Cerebellar cortex (tissue), 1 donor: Measurements from ENCODE around the gene ITGB6.

Experiments used
- DNase-seq: peaks from one replicate; pipeline ENCODE4 v3.0.0-alpha.2; 2015; ENCODE audit warnings: low spot score

The ITGB6 gene

DNA sequence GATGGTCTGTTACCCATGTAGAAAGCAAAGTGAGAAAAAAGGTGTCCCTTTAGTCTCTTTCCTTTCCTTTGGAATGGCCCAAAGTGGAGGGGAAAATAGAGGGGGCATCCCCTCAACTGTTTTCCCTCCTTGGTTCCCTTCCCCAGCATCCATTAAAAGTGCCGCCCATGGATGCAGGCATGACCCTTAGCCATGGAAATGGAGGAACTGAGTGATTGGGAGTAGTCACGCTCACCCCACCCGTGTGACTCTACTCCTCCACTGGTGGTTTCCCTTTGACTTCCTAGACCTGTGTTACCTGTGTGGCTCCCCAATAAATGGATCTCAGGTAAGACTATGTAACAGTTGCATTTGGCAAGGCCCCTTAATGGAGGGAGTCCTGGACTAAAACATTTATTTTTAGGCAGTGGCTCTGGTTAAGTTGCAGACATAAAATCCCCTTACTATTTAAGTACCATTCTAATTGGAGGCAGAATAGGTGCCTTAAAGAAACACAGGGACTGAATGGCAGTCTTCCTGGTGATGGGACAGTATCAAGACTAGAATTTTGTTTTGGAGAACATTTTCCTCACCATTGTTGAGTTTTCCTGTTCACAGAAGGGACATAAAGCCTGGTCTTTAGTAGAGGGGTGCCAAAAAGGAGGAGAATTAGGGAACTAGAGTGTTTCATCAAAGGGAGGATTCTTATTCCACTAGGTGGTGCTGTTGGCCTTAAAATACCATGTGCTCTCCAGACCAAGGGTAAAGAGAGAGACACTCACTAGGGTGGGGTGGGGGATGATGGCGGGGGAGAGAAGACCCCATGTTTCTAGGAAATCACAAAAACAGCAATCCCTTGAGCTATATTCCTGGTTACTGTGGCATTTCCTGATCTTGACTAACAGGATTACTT lies 112.0 kb downstream of the ITGB6 start:
- peak; percentile 5 for DNase-seq

DNA sequence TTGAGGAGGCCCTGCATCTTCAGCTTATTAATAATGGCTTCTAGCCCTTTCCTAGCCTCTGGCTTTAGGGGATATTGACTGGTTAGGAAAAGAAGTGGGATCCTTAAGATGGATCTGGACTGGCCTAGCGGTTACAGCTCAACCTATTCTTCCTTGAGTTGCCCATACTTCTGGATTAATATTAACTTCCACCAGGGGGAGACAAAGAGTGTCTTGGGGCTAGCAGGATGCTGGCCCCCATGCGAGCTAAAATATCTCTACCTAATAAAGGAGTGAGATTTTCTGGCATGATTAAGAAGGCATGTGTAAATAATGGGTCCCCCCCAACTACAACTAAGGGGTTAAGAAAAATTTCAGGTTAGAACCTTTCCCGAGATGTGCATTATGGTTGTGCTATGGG lies 114.4 kb downstream of the ITGB6 start:
- DNase-seq = no peak

DNA sequence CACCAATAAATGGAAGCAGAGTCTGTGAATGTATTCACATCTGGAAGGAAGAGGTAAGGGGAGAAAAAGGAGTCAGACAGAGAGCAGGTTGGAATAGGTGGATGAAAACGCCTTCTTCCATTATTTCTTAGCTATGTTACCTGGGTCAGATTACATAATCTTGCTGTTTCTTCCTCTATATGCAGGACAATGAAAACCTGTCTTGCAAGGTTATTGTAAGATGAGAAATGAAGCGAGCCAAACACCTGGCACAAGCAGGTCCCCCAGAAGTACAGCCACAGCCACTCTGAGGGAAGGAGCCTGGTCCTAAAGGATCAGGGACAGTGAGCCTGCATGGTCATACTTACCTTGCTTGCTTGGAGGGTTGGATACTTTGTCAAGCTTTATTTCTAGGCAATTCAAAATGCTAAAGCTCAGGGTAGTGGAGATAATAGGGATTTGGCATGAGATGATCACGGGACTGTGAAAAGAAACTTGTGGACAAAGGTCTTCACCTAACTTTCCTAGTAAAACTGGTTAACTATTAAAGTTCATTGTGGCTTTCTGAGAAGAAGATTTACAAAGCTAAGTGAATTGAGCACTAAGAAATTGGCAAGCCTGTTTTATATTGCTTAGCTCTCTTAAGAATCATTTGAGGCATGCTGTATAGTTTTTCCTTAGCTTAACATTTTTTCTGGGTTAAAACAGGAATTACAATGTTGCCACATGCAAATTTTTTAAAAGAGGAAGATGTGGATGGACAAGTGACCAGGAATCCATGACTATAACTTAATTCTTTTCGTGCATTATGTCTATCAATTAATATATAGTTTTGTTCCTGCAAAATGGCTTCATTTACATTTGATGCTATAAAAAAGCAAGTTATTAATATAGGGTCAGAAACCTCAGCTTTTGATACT lies 121.9 kb downstream of the ITGB6 start:
- no peak for DNase-seq

DNA sequence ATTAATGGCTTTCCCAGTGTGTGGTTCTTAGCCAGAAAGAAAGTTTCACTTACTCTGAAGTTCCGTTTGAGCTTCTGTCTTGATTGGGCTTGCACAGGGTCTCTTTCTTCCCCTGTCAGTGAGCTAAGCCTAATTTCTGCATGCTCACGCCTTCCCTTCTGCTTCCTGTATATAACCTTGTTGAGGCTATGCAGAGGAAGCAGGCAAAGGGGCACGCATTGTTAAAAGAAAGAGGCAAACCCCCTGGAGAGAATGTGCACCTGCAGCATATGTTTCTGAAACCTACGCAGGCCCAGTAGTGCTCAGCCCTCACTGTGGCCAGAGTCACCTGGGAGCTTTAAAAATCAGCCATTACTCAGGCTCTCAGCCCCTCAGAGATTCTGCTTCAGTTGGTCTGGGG lies 123.2 kb downstream of the ITGB6 start:
- DNase-seq = no peak

DNA sequence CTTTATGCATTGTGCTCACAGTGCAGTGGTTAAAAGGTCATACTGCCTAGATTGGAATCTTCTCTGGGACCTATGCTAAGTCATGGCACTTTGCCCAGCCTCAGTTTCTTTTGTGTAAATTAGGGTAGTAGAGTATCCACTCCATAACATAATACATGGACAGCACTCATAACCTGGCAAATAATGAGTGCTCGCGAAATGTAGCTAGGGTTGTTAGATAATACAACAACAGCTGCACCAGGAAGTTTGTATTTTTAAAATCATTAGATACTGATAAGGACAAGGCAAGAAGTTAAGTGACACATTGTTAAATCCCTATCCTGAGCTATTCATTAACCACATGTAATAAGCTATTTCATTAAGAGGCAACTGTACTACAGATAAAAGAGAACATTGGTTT lies 123.8 kb downstream of the ITGB6 start:
- no peak for DNase-seq

DNA sequence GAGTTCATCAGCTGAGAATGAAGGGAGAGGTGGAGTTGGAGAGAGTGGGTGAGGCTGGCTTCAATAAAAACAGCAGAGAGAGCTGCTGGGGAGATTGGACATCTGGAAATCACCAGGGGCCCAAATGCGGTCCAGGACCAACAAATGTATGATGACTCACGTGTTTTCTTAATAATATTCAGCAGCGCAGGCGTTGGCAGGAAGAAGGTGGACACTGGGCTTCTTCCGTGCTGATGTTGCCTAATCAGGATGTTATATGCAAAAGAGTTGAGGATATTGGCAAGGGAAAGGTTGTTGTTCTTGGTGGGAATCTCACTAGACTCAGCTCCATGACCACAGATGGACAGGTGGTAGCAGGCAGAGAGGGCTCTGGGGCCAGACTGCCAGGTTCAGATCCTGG lies 124.9 kb downstream of the ITGB6 start:
- no peak for DNase-seq

DNA sequence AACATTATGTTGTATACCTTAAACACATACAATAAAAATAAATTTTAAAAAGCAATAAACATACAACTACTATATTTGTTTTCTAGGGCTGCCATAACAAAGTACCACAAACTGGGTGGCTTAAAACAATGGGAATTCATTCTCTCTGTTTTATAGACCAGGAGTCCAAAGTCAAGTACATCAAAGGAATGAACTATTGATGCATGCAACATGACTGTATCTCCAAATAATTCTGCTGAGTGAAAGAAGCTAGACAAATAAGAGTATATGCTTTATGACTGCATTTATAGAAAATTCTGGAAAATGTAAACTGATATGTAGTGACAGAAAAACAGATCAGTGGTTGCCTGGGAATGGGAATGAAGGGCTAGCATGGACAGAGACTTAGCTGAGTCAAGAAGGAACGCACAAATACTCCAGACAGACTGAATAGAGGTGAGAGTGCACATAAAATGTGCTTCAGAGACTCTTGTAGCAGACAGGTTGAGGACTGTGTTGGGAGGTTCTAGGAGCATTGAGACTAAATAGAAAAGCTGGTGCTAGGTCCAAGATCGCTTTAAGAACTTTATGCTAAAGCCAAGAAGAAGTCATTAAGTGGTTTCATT lies 126.7 kb downstream of the ITGB6 start:
- no peak for DNase-seq

DNA sequence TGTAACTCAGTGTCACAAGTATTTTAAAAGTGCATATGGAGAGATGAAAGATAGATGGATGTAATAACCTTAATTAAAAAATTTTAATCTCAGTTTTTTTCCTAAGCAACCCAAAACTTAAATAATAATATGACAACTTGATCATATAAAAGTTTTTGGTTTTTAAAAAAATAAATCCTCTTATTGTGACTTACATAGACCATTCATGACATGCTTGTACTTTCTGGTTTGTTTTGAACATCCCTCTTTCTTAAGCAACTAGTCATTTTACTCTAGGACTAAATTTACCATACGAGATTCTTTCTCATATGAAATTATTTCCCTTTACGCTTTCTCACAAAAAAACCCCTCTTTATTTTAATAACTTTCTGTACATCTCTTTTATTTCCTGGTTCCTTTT lies 131.2 kb downstream of the ITGB6 start:
- DNase-seq = no peak

DNA sequence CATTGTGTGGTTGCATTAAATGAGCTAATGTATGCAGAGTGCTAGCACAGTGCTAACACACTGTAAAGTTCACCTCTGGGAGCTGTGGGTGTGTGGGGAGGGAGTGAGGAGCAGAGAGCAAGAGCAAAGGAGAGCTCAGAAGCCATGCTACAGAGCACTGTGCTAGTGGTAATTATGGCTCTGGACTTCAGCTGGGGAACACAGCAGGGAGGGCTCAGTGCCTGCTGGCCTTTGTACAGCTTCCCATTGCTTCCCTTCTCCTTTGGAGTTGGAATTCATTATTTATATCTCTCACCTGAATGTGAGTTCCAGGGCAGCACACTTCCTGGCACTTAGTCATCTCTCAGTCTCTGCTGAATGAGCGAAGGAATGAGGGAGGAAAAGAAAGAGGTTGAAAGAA lies 135.2 kb downstream of the ITGB6 start:
- peak; percentile 78 for DNase-seq

DNA sequence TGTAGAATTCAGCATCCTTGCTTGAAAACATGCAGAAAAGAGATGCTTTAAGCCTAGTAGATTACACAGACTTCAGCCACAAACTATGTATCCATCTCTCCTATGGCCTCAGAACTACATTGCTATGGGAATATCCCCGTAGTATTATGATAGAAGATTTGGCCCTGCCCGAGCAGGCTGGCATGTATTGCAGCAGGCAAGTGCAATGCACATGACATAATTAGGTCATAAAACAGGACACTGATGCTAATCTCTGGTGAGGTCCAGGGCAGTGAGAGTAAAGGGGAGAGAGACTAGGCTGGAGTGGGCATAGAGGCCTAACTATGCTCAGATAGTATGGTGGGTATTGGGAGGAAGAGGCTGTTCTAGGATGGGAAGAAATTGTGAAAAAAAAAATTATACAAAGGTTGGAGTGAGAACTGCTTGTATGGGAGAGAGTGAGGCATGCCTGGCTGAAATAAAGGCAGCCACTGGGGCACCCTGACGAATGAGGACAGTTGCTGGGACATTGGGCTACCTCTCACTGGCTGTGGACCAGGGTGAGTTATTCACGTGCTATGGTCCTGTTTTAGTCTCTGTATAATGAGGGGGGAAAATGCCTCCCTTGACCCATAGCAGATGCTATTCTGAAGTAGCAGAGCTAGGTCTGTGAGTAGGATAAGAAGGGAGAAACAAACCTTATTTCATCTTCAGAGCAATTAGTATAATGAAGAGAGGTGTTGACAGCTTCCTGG lies 136.0 kb downstream of the ITGB6 start:
- DNase-seq = peak; percentile 89

DNA sequence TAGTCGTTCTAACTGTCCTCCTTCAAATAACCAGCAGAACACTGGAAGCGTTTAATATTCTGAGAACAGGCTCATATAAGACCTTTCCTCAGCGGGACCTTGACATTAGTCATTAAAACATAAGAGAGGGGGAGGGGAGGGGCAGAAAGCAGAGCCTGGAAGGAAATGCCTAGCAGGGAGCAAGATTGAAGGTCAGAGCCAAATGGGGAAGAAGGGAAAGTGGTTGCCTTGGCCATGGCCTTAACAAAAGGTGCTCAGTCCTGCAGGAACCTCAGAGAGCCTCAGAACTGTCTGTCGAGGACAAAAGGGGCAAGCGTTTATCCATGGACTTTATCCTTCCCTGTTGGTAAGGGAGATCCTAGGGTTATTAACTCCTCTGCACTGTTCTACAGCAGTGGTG lies 136.8 kb downstream of the ITGB6 start:
- DNase-seq = peak; percentile 30

DNA sequence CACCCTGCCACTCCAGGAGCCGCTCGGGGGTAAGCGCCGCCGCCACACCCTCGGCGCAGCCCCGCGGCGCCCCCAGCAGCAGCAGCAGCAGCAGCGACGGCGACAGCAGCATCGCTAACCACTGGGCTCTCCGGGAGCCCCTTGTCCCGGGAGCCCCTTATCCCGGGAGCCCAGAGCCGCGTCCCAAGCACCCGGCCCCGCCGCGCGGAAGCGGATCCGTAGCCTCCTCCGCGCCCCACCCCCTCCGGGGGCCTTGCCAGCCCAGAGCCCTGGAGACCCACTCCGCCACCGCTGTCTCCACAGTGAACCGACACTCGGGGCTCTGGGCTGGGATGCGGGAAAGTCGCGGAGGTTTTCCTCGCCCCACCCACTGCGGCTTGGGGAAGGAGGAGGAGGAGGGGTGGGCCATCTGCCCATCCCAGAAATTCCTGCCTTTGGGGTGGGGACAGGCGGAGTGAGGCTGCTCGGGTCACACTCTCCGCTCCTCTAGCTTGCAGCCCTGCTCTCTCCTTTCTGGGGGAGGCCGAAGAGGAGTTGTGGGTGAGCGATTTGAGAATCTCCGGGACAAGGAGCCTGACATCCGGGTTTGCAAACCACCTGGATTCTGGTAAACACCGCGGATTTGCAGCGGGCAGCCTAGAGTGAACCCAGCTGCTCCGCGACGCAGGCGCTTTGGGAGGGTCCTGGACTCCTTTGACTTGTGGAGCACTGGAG lies 137.6 kb downstream of the ITGB6 start, which contains the start of gene PLA2R1:
Gene PLA2R1 (minus strand): TSS at position 324 of the 714 bp plus-strand sequence. CDS start 212 bp downstream, at position 112.
- DNase-seq = peak; percentile 72

DNA sequence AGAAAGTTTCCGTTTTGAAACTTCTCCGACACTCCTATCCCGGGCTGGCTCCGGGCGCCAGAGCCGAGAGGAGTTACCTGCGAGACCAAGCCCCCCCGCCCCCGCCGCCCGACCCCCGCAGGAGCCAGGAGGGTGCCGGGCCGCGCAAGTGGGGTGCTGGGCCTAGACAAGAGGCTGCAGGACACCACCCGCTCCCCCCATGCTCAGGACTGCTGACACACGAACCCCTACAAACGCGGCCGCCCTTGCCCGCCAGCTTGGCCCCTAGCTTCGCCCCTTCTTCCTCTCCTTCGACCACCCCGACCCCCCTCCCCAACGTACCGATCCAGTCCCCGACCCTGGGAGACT lies 138.2 kb downstream of the ITGB6 start:
- no peak for DNase-seq

DNA sequence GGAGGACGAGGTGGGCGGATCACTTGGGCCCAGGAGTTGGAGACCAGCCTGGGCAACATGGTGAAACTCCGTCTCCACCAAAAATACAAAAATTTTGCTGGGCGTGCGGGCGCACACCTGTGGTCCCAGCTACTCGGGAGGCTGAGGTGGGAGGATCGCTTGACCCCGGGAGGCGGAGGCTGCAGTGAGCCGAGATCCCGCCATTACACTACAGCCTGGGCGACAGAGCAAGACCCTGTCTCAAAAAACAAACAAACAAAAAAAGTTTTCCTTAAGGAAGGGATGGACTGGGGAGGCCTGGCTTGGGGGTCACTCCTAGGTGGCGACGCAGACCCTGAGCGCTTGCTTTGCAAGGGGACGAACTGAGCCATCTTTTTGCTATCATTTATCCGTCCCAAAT lies 138.5 kb downstream of the ITGB6 start:
- DNase-seq = no peak

DNA sequence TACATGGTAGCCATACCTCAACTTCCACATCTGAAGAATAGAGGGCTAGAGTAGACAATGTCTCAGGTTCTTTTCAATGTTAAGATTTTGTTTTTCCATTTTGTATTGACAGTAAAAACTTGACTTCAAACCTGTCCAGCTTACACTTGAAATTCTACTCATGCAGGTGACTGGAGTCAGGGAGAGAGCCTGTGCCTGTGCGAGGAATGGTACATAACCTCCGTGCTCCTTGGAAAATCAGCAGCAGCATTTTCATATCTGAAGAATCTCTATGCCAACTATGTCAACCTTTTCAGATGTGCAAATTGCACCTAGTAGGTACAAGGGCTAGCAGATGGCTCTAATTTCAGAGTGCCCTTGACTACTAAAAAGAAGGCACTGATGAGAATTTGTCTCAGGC lies 139.8 kb downstream of the ITGB6 start:
- DNase-seq = no peak

DNA sequence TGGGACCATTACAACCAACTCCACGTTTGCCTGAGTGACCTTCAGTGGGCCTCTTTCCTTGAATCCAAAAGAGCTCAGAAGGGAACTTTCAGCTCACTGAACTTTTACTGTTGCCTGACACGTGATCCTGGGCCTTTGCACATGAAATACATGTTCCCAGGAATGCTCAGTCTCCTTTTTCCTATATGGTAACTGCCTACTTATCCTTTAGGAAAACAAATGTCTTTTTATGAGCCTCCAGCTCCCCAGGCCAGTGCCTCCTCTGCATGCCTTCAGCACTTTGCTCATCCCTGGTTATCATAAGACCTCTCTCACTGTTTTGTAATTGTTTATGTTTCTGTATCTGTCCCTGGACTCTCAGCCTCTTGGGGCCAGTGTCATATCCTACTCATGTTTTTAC lies 142.7 kb downstream of the ITGB6 start:
- no peak for DNase-seq

DNA sequence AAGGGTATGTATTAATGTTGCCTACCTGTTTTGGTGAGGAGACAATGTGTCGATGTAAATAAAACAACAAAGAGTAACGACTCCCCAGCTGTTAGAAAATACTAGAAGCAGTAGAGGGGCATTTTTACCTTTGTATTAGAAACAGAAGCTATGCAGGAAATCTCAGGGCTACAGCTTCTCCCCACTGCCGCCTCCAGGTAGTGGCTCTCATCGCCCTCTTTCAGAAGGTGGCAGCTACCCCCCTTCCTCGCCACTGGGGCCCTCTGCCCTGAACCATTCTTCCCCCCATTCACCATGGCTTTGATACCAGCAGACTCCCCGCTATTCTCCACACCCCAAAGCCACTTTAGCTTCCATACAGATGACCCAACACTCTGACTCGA lies 144.4 kb downstream of the ITGB6 start:
- DNase-seq = no peak

DNA sequence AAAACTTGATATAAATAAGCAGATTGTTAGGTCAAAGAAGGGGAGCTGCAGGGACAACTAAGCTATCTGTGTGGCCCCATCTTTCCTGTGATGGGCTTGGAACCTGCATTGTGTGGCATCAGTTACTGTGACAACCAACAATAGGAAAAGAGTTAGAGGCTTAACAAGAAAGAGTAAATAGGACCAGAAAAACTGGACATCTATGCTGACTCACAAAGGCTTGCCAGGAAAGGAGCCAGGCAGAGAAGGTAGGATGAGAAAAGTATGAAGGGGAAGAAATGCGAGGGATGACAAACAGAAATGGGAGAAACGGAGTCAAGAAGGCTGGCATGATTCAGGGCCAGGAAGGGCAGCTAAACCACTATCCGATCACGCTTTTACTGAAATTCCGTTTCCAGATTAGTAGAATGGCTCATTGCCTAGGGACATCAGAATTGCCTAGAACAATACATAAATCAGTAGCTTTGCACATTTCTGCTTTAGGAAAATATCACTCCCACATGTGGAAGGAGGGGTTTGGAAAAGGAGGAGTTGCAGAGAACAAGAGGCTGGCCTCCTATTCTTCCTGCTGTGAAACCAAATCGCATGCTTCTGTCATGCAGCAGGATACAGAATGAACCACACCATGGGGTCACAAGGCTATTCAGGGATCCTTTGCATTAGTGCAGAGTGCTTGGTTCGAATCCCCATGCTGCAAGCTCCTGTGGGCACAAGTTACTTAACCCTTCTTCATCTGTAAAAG lies 144.9 kb downstream of the ITGB6 start:
- no peak for DNase-seq

DNA sequence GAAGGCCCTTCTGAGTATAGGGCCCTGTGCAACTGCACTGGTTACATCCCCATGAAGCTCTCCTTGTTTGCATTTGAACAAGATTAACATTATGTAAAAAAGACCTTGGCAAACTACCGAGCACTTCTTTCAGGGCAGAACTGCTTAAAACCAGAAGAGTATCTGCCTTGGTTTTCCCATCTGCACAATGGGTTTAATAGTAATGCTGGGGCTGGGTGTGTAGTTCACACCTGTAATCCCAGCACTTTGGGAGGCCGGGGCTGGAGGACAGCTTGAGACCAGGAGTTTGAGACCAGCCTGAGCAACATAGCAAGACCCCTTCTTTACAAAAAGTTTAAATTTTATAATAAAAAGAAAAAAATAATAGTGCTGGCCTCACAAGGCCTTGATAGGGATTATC lies 146.1 kb downstream of the ITGB6 start:
- no peak for DNase-seq

DNA sequence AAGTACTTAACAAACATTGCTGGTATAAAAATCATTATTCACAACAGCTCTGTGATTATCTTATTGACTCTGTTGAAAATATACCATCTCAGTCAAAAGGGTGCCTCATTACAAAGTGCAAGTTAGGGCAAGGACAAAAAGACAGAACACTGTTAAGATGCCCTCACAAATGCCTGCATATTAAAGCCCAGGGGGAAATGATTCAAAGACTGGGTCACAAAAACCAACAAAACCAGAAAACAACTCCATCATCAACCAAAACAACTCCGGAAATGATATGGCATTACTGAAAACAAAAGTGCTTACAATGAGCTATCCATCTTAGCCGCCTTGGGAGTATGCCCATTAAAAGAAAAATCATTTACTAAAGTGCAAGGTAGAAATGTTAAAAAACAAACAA lies 147.5 kb downstream of the ITGB6 start:
- DNase-seq = no peak

DNA sequence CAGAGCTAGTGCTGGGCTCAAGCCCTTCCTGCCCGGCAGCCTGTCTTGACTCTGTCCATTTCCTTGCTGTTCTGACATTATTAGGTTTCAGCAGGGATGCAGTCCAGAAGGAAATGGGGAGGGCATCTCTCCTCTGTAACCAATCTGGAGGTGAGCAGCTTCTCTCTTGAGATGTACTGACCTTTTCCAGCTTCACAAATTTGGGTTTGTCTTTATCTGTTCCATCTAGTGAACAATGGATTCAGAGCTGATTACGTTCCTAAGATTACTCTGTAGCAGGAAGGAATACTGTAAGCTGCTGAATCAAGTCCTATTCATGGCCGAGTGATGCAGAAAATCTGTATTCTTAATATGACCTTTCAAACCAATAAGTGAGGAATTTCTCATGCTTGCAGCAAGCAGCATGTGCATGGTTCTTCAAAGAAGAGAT lies 148.7 kb downstream of the ITGB6 start:
- peak; percentile 64 for DNase-seq
